Stomach (tissue), 4 donors: ENCODE measurements around the gene ARL5C.

Experiments used
- CTCF ChIP-seq, 7 experiments: fragments of 450-650 bp in 4 of 7; fragments of 200-600 bp in 3 of 7; sonication (generic) in 3 of 7; IDR thresholded peaks; one replicate each; pipeline ENCODE4 v1.5.1; 2016 to 2019; ENCODE audit warnings: antibody characterized with exemption in 7 of 7, control low read depth in 2 of 7, mild to moderate bottlenecking in 1 of 7
- POLR2A ChIP-seq, 4 donors: fragments of 450-650 bp; IDR thresholded peaks; one replicate each; pipeline ENCODE4 v1.6.1; 2016; ENCODE audit warnings: antibody characterized with exemption in 4 of 4, control low read depth in 2 of 4, mild to moderate bottlenecking in 1 of 4, moderate library complexity in 1 of 4
- POLR2AphosphoS5 ChIP-seq, 3 donors: sonication (generic); formaldehyde crosslinking; IDR thresholded peaks; one replicate each; pipeline ENCODE4 v1.6.1; 2016; ENCODE audit warnings: antibody characterized with exemption in 3 of 3

- no peak for TF ChIP-seq CTCF (IDR thresholded peaks at IDR 0.05)
- no peak for TF ChIP-seq POLR2AphosphoS5 (IDR thresholded peaks at IDR 0.05)
- no peak for TF ChIP-seq POLR2A (IDR thresholded peaks at IDR 0.05)
Observed at GRCh38 chr17:39122991-39123390, 43.0 kb downstream of the ARL5C start.
